ENCODE data around the gene TM4SF18. TPM values are rescaled to one million over a fixed set of nuclear protein-coding genes. Genes with fewer than 3 reads are reported as not detected.

Gene TM4SF18
- total RNA-seq, 1 experiment from 2014 or later, result 9.8 TPM

DNA sequence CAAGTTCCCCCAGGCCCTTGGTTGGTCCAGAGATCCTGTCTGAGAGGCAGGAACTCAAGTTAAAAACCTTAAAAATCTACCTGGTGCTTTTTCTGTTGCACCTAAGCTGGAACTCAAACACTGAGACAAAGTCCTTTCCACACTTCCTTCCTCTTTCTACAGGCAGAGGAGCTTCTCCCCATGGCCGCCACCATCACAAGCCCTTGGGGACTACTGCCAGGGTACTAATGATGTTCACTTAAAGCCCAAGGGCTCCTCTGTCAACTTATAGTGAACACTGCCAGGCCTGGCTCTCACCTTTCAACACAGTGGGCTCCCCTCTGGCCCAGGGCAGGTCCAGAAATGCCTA, 26.0 kb downstream of the TM4SF18 start:
- Histone ChIP-seq H3K27me3 (ENCODE audit: insufficient read depth, low read length) (no peaks in the 10 kb centered on the region), H3K4me1 (ENCODE audit: insufficient read depth, low read length) (no peaks in the 10 kb centered on the region), H3K27ac (ENCODE audit: insufficient read length, low read depth, low read length) (no peak overlapping the region), H2BK5ac (ENCODE audit: insufficient read length, low read length) (no peak overlapping the region), H3K9ac (ENCODE audit: extremely low read depth, insufficient read length, low read length) (no peak overlapping the region), H2AFZ (ENCODE audit: low read length) (no peak overlapping the region), H2BK12ac (ENCODE audit: insufficient read length, low read depth, low read length) (no peak overlapping the region), H2BK15ac (ENCODE audit: low read depth, low read length) (no peak overlapping the region), H3K18ac (ENCODE audit: insufficient read length, low read depth, low read length) (no peak overlapping the region), H4K20me1 (ENCODE audit: control insufficient read depth, insufficient read depth, insufficient read length) (no peaks in the 10 kb centered on the region), H3K56ac (ENCODE audit: insufficient read length, low read depth, low read length) (no peak overlapping the region), H3K79me1 (ENCODE audit: insufficient read depth, low read depth, low read length, poor library complexity, severe bottlenecking) (no peaks in the 10 kb centered on the region), H4K91ac (ENCODE audit: insufficient read length, low read depth, low read length) (no peak overlapping the region), H3K79me2 (ENCODE audit: insufficient read depth, low read length) (no peaks in the 10 kb centered on the region), H3K23ac (ENCODE audit: insufficient read length, low read depth, low read length) (no peak overlapping the region), H2AK5ac (ENCODE audit: insufficient read length, low read length) (no peak overlapping the region), H3T11ph (ENCODE audit: low read length) (no peak overlapping the region), H3K4ac (ENCODE audit: low read depth, low read length) (no peak overlapping the region), H2BK120ac (ENCODE audit: low read depth, low read length, poor library complexity, severe bottlenecking) (no peak overlapping the region), H4K8ac (replicated peaks; ENCODE audit: insufficient read length, low read depth, low read length) (no peak overlapping the region), H4K5ac (ENCODE audit: insufficient read length, low read depth, low read length) (no peak overlapping the region), H3K9me3 (ENCODE audit: control insufficient read depth, low read depth, low read length) (no peaks in the 10 kb centered on the region), H2BK20ac (ENCODE audit: low read depth, low read length, poor library complexity, severe bottlenecking) (no peak overlapping the region), H3K23me2 (ENCODE audit: insufficient read length, low read depth, low read length, poor library complexity, severe bottlenecking) (no peaks in the 10 kb centered on the region), H3K4me2 (ENCODE audit: insufficient read depth, insufficient read length, low read length) (no peak overlapping the region), H3K14ac (ENCODE audit: insufficient read depth, low read length) (no peak overlapping the region)
- peaks cover 0 to 2% (median 0%) of the 10 kb centered on the region in 3 experiments; a peak in 1 of 7 replicates for H3K36me3 Mint-ChIP-seq (ENCODE audit: insufficient read depth in 1 of 3, low read depth in 3 of 3)
- H3K27ac Mint-ChIP-seq, result no peak overlapping the region
- H3K4me1 Mint-ChIP-seq, result peaks cover 0 to 4% of the 10 kb centered on the region in 2 experiments; a peak in 2 of 4 replicates
- no CpG with 5 or more reads among the region's 1 CpG for WGBS (ENCODE audit: extremely low coverage, insufficient read length, low lambda C conversion rate)
- no peaks in the 10 kb centered on the region; the same call in 1 of the 2 replicates for H3K27me3 Mint-ChIP-seq (ENCODE audit: low read depth)
- no peak for TF ChIP-seq CTCF (conservative IDR thresholded peaks at IDR 0.05)
- no peak overlapping the region for H3K4me3 Mint-ChIP-seq
- H3K9me3 Mint-ChIP-seq, result peaks cover 0 to 2% of the 10 kb centered on the region in 2 experiments; a peak in 1 of 5 replicates
- no peak for DNase-seq

Data from H9 (cell line).